DMS153 treated with DMSO at 0.1 percent for 48 hours (cell line): ENCODE measurements around the gene TRABD.
"Not testable (repeated sequence)": the region's sequence is repeated elsewhere in the genome, so short reads cannot be mapped to it uniquely, and the experiment has no call there.

Source experiments
- DNase-seq: peaks from one replicate; lab custom pipeline; 2025; ENCODE audit not compliant: unreplicated experiment; lab: John Stamatoyannopoulos, UW

Gene TRABD

GRCh38 chr22:50185375-50186087 is at the start of gene TRABD:
Gene TRABD, plus strand, starts transcription at chr22:50185913. Its CDS starts 7,148 bp downstream, at chr22:50193061.
- peak; percentile 52 for DNase-seq

GRCh38 chr22:50136581-50137015 is 49.1 kb upstream of the TRABD start:
- DNase-seq = no peak

GRCh38 chr22:50137277-50137676 is 48.4 kb upstream of the TRABD start:
- DNase-seq = not testable (repeated sequence)

GRCh38 chr22:50138041-50138440 is 47.7 kb upstream of the TRABD start:
- no peak for DNase-seq

GRCh38 chr22:50138988-50139387 is 46.7 kb upstream of the TRABD start:
- DNase-seq = no peak

- DNase-seq = peak; percentile 98
These were observed 45.8 kb upstream of the TRABD start for GRCh38 chr22:50139843-50140415.

GRCh38 chr22:50140615-50141014 is 45.1 kb upstream of the TRABD start:
- DNase-seq = no peak

GRCh38 chr22:50141462-50141861 is 44.3 kb upstream of the TRABD start:
- DNase-seq = no peak

GRCh38 chr22:50141891-50142363 is 43.8 kb upstream of the TRABD start:
- no peak for DNase-seq

GRCh38 chr22:50143096-50143495 is 42.6 kb upstream of the TRABD start:
- DNase-seq = no peak

GRCh38 chr22:50144005-50144614 is 41.6 kb upstream of the TRABD start:
- DNase-seq = no peak

GRCh38 chr22:50145721-50146438 is 39.8 kb upstream of the TRABD start:
- DNase-seq = no peak

GRCh38 chr22:50146439-50147238 is 39.1 kb upstream of the TRABD start:
- no peak for DNase-seq

GRCh38 chr22:50147258-50148165 is 38.2 kb upstream of the TRABD start:
- DNase-seq = not testable (repeated sequence)

- no peak for DNase-seq
These were observed 37.6 kb upstream of the TRABD start for GRCh38 chr22:50148166-50148500.

- peak; percentile 75 for DNase-seq
These were observed 36.6 kb upstream of the TRABD start for GRCh38 chr22:50148991-50149721.

- DNase-seq = no peak
These were observed 35.3 kb upstream of the TRABD start for GRCh38 chr22:50150161-50151129.
